CD8-positive, alpha-beta memory T cell (primary cell): Measurements from ENCODE around the gene DACH2. TPM values are rescaled to one million over a fixed set of nuclear protein-coding genes. Genes with fewer than 3 reads are reported as not detected.

Source experiments
- CTCF ChIA-PET: fragments of 350-600 bp; sonication (Branson Sonifier 250); formaldehyde crosslinking; loops from one replicate; lab custom pipeline; 2021; ENCODE audit warnings: antibody characterized with exemption; lab: Charles Lee
- POLR2A ChIA-PET: fragments of 350-600 bp; sonication (Branson Sonifier 250); formaldehyde crosslinking; loops from one replicate; lab custom pipeline; 2021; ENCODE audit warnings: antibody characterized with exemption; lab: Charles Lee
- DNase-seq, 5 donors: peaks; one replicate each; pipeline versions ENCODE4 v3.0.0 to v3.0.0-alpha.2; 2020 to 2022; ENCODE audit warnings: mixed read lengths in 1 of 5
- H3K27ac ChIP-seq: one replicate; pipeline ENCODE4 v1.7.0; 2013; ENCODE audit warnings: low read depth, mild to moderate bottlenecking, low read length, moderate library complexity
- H3K27me3 ChIP-seq: 2 replicates; pipeline ENCODE4 v1.7.0; 2013; ENCODE audit warnings: low read length, mild to moderate bottlenecking; ENCODE audit not compliant: insufficient read depth, poor library complexity, severe bottlenecking
- H3K36me3 ChIP-seq: 2 replicates; pipeline ENCODE4 v1.7.0; 2013; ENCODE audit warnings: mild to moderate bottlenecking, low read length, moderate library complexity; ENCODE audit not compliant: insufficient read depth
- H3K4me1 ChIP-seq: 2 replicates; pipeline ENCODE4 v1.7.0; 2013; ENCODE audit warnings: mild to moderate bottlenecking, low read length, moderate library complexity; ENCODE audit not compliant: insufficient read depth
- H3K4me3 ChIP-seq: 2 replicates; pipeline ENCODE4 v1.7.0; 2013; ENCODE audit warnings: mild to moderate bottlenecking, low read length
- H3K9me3 ChIP-seq: 2 replicates; pipeline ENCODE4 v1.7.0; 2013; ENCODE audit warnings: mild to moderate bottlenecking, low read length
- H3K27ac Mint-ChIP-seq, 8 donors: one replicate each; pipeline ENCODE4 v1.8.0; 2020 to 2021; ENCODE audit warnings: mixed read lengths in 8 of 8, mild to moderate bottlenecking in 6 of 8, inconsistent platforms in 3 of 8, moderate library complexity in 3 of 8
- H3K27me3 Mint-ChIP-seq, 2 donors: one replicate each; pipeline ENCODE4 v1.8.0; 2020 to 2021; ENCODE audit warnings: mixed read lengths in 2 of 2, mild to moderate bottlenecking in 1 of 2, moderate library complexity in 1 of 2
- H3K36me3 Mint-ChIP-seq, 3 donors: one replicate each; pipeline ENCODE4 v1.8.0; 2020 to 2021; ENCODE audit warnings: mixed read lengths in 3 of 3, inconsistent platforms in 1 of 3, mild to moderate bottlenecking in 1 of 3
- H3K4me1 Mint-ChIP-seq, 3 donors: one replicate each; pipeline ENCODE4 v1.8.0; 2020 to 2021; ENCODE audit warnings: mixed read lengths in 3 of 3, inconsistent platforms in 1 of 3, mild to moderate bottlenecking in 1 of 3
- H3K4me3 Mint-ChIP-seq, 7 donors: one replicate each; pipeline ENCODE4 v1.8.0; 2020 to 2021; ENCODE audit warnings: mixed read lengths in 7 of 7, mild to moderate bottlenecking in 6 of 7, moderate library complexity in 4 of 7, inconsistent platforms in 2 of 7
- H3K9me3 Mint-ChIP-seq, 5 donors: one replicate each; pipeline ENCODE4 v1.8.0; 2020 to 2022; ENCODE audit warnings: mixed read lengths in 5 of 5, mild to moderate bottlenecking in 3 of 5, moderate library complexity in 2 of 5, inconsistent platforms in 1 of 5
- polyA plus RNA-seq: library from polyadenylated mRNA; unstranded; fragments of 300-500 nt; fragmentation: Illumina TruSeq; gene quantifications from one replicate; pipeline ENCODE4 v1.2.3, GENCODE V29; 2021
- total RNA-seq, 2 experiments: library from RNA; stranded (reverse); gene quantifications; one replicate each; pipeline ENCODE4 v1.2.3, GENCODE V29; 2021

Gene DACH2
- total and polyA plus RNA-seq, 3 experiments from 2014 or later, result not detected

DNA sequence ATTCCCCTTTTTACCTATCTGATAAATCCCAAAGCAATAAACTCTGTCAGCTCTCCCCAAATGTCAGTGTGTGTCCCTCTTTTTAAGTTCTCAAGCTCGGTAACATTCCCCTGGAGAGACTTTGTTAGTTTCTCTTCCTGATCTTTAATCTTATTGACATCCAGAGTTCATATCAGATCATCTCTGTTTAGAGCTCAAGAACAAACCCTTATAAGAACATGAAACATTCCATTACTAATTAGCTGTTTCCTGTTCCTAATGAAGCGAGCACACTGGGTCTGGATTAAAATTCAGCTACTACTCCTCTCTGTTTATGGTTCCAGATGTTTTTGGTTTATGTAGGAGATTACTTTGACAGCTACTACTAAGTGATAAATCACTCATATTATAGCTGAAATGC lies 681.5 kb downstream of the DACH2 start:
- peaks cover 0 to 5% (median 3%) of the 10 kb centered on the region in 5 donors for H3K9me3 Mint-ChIP-seq
- no peaks in the 10 kb centered on the region for H3K27me3 Mint-ChIP-seq
- H3K4me1 Mint-ChIP-seq, result no peaks in the 10 kb centered on the region
- no peaks in the 10 kb centered on the region for H3K4me1 ChIP-seq
- no peaks in the 10 kb centered on the region for H3K27me3 ChIP-seq
- POLR2A ChIA-PET, result no interaction called here
- no peaks in the 10 kb centered on the region for H3K36me3 ChIP-seq
- CTCF ChIA-PET, result no interaction called here
- H3K4me3 Mint-ChIP-seq, result no peak overlapping the region
- H3K4me3 ChIP-seq, result no peak overlapping the region
- H3K9me3 ChIP-seq, result no peaks in the 10 kb centered on the region
- no peak for DNase-seq
- no peak overlapping the region for H3K27ac ChIP-seq
- no peaks in the 10 kb centered on the region for H3K36me3 Mint-ChIP-seq
- H3K27ac Mint-ChIP-seq, result no peak overlapping the region

GRCh38 chrX:86830685-86831084 lies 682.4 kb downstream of the DACH2 start:
- H3K27ac Mint-ChIP-seq, result no peak overlapping the region
- ChIA-PET POLR2A (no interaction called here), CTCF (no interaction called here)
- Histone ChIP-seq H3K36me3 (no peaks in the 10 kb centered on the region), H3K9me3 (no peaks in the 10 kb centered on the region), H3K4me1 (no peaks in the 10 kb centered on the region), H3K27ac (no peak overlapping the region), H3K27me3 (no peaks in the 10 kb centered on the region), H3K4me3 (no peak overlapping the region)
- no peak for DNase-seq
- H3K36me3 Mint-ChIP-seq, result no peaks in the 10 kb centered on the region
- peaks cover 0 to 4% (median 0%) of the 10 kb centered on the region in 5 donors for H3K9me3 Mint-ChIP-seq
- no peak overlapping the region for H3K4me3 Mint-ChIP-seq
- H3K27me3 Mint-ChIP-seq, result no peaks in the 10 kb centered on the region
- no peaks in the 10 kb centered on the region for H3K4me1 Mint-ChIP-seq

- H3K9me3 ChIP-seq, result no peaks in the 10 kb centered on the region
- no peak overlapping the region for H3K27ac Mint-ChIP-seq
- no peaks in the 10 kb centered on the region for H3K4me1 ChIP-seq
- ChIA-PET CTCF (no interaction called here), POLR2A (no interaction called here)
- no peak for DNase-seq
- H3K36me3 Mint-ChIP-seq, result no peaks in the 10 kb centered on the region
- no peaks in the 10 kb centered on the region for H3K27me3 ChIP-seq
- H3K27me3 Mint-ChIP-seq, result no peaks in the 10 kb centered on the region
- H3K4me1 Mint-ChIP-seq, result no peaks in the 10 kb centered on the region
- no peak overlapping the region for H3K27ac ChIP-seq
- H3K4me3 ChIP-seq, result no peak overlapping the region
- H3K9me3 Mint-ChIP-seq, result peaks cover 0 to 6% (median 0%) of the 10 kb centered on the region in 5 donors
- H3K36me3 ChIP-seq, result no peaks in the 10 kb centered on the region
- H3K4me3 Mint-ChIP-seq, result no peak overlapping the region
Measured at GRCh38 chrX:86845101-86845500, 696.9 kb downstream of the DACH2 start.

Other genes starting within 250 kb of the DACH2 start
- gene CHM, start 100.9 kb upstream of the DACH2 start, total RNA-seq, result 10 to 100 TPM; 13.2 to 16.7 TPM
- 8.2 TPM for gene CHM, start 100.9 kb upstream of the DACH2 start, polyA plus RNA-seq